Measurements from ENCODE around the gene PAX5.

Gene PAX5

DNA sequence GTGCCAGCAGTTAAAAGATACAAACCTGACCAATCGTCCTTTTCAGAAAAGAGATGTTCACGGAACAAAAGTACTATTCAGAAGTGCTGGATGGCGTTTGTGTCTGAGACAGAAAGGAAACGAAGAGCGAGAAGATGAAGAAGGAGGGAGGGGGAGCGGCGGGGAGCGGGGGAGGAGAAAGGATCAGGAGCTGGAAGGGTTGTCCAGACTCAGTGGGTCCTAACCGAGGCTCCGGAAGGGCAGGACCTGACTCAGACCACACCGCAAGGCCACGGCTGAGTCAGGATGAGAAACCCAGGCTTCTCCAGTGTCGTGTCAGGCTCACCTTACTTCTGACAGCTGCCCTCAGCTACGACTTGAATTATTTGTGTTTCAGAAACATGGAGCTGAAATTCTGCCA, 46.2 kb downstream of the PAX5 start:
- DNase-seq (ENCODE audit: low spot score) = no peak

DNA sequence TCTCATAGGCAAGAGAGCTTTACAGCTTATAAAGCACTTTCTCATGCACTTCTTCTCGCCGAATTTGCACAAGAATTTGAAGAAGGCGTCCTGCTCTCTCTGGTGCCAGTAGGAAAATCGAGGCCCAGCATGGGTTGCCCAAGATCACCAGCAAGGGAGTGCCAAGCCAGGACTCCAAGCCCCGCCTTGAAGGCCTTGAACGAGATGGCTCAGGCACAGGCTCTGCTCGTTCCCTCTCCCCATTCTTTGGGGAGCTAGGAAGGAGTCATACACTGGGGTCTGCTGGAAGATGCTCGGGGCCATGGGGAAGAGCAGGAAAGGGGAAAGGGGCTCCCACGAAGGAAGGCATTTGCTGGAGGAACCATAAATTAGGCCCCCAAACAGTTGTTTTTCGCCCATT, 46.7 kb downstream of the PAX5 start:
- no peak for DNase-seq (ENCODE audit: low spot score)

DNA sequence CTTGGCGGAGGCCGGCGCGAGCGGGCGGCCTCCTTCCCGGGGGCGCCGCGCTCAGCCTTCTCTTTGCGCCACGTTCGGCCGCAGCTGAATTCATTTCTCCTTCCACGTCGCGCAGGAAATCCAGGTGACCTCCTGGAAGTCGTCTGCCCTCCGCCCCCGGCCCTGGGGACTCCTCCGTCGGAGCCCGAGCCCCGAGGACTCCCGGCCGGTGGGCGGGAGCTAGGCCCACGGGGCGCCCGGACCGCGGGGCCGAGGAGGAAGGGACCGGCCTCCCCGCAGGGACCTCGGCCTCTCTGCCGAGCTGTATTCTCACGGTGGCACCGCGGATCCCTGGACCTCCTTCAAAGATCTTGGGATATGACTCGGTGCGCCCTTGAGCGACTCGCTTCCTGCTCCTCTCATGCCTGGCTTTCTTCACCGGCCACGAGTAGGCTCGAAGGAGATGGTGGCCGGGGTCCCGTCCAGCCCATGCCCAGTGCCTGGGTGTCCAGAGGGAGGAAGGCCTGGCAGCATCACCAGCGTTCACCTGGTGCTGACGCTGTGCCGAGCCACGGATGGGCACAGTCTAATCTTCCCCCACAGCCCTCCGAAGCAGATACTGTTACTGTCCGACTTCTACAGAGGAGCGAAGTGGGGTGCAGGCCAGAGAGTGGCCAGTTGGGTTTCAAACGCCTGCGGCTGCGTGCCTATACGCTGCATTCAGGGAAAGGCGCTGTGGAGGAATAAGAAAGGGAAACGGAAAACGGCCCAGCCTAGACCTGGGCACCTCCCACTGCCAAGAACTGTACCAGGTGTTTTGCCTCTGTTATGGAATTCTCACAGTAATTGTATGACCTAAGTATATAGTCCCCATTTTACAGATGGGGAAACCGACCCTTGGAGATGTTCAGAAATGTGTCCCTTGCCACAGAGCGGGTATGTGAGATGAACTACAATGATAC, 47.3 kb downstream of the PAX5 start:
- no peak for DNase-seq (ENCODE audit: low spot score)

DNA sequence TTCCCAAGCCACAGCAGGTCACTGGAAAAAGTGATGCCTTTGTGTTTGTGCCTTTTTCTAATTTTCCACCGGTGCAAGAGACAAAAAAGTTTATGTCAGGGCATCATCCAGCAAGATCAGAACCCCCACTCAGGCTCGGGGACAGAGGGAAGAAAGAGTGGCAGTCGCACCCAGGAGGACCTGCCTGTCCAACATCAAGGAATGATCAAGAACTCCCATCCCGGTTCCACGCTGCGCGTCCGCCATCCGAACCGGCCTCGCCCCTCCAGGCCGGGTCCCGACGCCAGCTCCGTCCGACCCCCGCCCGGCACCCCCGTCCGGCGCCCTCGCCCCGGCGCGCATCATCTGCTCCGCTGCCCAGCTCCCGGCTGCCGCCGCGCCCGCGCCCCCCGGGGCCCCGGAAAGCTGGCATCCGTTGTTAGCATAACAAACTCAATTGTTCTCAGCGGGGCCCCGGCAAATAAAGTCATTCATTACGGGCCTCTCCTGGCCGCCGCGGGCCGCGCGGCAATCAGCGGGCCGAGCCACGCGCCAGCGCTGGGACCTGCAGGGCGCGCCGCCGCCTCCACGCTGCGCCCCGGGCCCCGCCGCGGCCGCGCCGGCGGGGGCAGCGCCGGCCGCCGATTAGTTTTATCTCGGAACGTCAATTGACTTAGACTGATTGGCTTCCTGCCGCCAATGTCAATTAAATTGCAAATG, 48.1 kb downstream of the PAX5 start:
- no peak for DNase-seq (ENCODE audit: low spot score)

DNA sequence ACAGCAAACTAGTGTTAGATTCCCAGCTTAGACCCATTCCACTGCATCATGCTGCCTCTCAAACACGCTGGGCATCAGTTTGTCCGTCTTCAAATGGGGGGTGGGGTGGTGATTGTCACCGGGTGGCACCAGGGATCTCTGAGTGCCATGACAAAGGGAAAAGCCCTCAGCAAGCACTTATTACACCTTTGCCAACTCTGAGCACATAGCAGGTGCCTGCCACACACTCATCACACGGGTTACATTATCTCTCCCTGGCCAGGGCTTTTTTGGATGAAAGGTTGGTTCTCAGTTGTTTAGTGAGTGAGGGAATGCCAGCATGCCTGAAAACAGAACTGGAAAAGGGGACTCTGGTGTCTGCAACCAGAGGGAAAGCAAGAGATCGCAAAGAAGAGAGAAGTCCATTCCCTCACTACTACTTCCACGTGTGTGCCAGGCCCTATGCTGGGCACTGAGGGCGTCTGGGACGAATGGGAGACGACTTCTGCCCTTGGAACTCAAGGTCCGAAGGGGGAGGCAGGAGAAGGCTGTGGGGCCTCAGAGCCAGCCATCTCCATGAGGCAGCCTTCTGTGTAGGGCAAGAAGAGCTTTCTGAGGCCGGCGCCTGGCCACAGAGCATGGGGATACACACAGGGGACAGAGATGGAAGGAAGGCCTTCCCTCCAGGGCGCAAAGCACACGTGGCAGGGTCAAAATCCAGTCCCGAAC, 48.9 kb downstream of the PAX5 start:
- DNase-seq (ENCODE audit: low spot score) = no peak

DNA sequence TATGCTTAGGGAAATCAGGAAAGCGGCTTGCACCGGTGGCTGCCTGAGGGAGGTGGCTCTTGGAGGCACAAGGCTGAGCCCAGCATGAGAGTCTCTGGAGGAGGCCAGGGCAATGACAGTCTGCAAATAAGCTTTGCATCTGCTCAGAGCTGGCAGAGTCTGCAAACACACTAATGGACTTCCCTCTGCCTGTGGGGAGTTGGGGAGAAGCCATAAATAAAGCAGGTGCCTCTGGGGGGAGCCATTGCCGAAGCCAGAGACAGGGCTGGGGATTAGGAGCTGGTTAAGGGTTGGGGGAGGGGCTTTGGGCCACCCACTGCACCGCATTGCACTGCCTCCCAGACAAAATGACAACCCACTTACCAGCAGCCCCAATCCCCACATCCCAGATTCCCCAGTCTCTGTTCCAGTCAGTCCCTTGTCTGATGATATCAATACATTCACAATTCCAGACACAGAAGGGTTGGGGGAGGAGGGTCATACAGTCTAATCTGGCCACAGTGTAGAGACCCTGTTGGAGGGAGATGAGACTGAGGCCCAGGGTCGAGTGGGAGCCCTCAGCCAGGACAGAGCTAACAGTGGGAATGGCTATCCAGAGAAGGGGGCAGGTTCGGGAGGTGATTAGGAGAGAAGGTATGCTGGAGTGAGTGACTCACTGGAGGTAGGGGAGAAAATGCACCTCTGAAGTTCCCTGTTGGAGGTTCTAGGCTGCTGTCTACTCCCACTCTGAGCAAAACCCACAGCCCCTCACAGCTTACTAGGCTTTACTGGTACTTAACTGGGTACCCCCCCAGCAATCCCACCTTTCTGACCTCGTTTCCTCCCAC, 53.7 kb downstream of the PAX5 start:
- no peak for DNase-seq (ENCODE audit: low spot score)

DNA sequence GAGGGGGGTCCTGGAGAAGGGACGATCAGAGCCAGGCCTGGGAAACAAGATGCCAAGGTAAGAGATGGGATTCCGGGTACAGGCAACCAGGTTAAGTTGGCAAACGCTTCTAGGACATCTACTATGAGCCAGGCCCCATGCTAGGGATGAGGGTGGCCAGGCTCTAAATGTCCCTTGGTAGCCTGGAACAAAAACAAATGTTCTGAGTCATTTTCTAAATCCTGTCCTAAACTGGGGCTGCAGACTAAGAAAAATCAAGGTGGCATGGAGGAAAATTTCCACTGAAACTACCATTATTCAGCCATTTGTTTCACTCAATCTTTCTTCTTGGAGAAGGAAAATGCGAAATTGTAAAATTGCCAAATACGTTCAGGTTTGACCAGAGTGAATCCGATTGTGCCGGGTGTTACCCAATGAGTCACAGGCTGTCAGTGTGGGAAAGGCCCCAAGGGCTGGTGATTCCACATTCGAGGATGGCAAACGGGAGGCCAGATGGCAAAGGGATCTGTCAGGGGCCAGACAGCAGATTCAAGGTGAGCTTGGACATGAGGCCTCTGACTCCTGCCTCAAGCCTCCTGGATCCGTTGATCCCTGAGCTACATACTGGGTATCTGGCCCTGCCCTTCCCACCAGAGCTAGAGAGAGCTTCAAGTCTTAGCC, 57.6 kb downstream of the PAX5 start:
- DNase-seq (ENCODE audit: low spot score) = no peak

DNA sequence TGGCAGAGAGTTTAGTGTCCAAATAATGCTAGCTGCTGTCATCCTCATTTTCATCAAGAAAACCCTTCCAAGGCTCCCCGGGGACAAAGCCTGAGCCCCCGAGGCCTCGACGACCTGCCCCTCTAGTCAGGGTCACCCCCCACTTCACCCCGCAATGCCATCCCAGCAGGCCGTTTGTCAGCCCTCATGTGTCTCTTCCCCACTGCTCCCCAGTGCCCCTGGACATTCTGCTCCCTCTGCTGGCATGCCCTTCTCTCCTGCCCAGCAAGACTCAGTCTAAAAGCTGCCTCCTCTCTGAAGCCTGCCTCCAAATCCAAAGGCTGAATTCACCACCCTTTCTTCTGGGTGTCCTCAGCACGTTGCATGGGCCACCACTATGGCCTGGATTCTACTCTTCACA, 59.3 kb downstream of the PAX5 start:
- DNase-seq (ENCODE audit: low spot score) = no peak

DNA sequence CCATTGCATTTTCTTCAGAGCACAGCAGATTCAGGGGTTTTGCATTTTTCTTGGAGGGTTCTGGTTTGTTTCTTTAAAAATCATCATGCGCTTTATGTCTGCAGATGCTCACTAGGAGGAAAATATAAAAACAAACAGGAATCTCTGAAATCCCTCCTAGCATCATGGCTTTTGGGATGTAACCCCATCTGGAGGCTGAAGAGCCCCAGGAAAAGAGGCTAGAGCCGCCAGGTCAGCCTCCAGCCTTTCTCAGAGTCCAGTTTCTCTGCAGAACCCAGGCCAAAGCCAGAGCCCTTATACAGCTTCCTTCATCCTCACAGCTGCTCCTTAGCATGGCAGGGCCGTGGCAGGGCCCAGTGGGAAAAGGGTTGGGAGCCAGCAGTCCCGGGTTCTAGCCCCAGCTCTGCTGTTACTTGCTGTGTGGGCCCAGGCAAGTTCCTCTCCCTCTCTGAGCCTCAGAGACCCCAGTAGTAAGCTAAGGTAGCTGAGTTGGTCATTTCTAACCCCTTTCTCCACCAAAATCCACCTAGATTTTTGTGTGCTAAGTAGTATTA, 62.1 kb downstream of the PAX5 start:
- no peak for DNase-seq (ENCODE audit: low spot score)

DNA sequence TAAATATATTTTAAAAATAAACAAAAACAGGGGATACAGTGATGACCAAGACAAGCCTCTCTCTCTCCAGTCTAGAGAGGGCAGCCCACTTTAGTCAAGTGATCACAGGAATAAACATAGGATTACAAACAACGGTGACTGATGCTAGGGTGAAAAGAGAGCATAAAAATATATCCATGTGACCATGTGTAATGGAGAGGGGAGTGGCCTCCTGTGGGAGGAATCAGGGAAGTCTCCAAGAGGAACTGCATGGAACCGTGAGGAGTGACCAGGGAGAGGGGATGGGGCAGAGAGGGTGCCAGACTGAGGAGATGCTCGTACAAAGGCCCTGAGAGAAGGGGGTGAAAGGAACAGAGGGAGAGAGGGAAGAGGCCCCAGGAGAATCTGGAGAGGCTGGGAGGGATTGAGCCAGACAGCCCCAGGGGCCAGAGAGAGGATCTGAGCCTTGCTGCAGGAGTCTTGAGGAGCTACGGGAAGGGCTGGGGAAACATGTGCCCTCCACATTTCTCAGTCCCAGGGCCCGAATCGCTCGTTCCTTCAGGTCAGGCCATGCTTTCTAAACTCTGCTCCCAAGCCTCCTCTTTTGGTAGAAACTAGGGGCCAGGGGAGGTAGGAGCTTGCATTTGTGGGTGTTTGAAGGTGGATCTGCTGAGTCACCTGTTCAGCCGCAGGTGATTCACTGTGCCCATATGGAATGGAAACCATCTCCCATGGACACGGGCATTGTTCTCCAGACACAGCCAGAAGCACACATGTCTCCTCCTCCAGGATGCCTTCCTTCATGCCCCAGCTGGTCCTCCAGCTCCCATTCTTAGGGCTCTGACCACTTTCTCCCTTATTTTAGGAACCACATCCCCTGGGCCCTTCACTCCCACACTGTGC, 63.8 kb downstream of the PAX5 start:
- no peak for DNase-seq (ENCODE audit: low spot score)

DNA sequence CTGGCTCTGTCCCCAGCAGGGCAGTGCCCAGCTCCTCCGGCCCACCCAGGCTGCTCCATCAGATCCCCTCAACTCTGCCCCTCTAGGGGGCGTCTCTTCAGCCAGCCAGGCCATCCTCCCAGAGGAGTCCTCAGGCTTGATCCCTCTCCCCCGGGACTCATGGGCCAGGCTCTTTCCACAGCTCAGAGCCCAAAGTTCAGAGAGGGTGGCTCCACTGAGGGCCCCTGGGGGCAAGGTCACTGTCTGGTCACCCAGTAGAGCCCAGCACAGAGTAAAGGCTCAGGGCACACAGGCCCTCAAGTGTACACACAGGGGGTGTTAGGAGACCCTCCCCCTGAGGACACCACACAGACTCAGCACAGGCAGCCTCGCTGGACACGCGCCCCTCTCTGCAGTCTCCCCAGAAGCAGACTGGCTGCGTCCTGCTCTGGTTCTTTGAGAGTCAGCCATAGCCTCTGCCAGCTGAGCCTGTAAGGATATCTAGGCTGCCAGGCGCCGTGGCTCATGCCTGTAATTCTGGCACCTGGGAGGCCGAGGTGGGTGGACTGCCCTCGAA, 64.8 kb downstream of the PAX5 start:
- DNase-seq (ENCODE audit: low spot score) = no peak

DNA sequence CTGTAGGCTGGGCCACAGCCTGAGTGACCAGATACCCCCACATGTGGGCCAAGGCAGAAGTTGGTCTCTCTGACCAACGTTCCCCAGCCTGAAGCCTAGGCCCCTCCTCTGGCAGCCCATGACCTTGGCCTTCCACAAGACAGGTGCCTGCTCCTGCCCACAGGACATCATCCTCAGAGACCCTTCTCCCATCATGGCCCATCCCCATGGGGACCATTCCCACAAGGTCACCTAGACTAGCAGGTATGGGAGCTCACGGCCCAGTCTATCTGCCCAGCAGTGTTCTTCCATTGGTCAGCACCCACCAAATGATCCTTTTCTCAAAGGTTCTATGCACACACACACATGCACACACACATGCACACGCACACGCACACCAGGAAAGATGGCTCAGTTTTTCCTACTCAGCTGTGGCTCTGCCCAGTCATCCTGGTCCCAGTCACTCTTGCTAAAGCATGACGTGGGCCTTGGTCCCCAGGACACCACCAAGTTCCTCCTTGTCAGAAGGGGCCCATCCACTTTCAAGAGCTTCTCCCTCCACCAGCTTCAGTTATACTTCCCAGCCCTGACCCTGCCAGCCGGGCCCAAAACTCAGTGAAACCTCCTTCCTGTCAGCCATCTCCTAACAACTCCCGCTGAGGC, 65.4 kb downstream of the PAX5 start:
- DNase-seq (ENCODE audit: low spot score) = no peak

DNA sequence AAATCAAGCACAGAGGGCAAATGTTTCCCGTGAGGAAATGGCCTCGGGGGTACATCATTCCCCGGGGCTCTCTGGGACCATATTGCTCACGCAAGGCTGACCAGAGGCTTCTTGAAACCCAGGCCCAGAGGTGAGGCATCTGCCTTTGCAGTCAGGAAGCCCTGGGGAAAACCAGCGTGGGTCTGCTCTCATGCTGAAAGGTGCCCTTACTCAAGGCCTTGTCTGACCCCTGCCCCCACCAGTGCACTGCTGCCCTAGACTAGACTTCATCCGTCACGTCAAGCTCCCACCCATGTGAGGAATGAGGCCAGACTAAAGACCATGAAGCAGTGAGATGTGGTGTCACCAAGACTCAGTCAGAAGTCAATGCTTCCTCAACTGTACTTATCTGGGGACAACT, 66.1 kb downstream of the PAX5 start:
- no peak for DNase-seq (ENCODE audit: low spot score)

DNA sequence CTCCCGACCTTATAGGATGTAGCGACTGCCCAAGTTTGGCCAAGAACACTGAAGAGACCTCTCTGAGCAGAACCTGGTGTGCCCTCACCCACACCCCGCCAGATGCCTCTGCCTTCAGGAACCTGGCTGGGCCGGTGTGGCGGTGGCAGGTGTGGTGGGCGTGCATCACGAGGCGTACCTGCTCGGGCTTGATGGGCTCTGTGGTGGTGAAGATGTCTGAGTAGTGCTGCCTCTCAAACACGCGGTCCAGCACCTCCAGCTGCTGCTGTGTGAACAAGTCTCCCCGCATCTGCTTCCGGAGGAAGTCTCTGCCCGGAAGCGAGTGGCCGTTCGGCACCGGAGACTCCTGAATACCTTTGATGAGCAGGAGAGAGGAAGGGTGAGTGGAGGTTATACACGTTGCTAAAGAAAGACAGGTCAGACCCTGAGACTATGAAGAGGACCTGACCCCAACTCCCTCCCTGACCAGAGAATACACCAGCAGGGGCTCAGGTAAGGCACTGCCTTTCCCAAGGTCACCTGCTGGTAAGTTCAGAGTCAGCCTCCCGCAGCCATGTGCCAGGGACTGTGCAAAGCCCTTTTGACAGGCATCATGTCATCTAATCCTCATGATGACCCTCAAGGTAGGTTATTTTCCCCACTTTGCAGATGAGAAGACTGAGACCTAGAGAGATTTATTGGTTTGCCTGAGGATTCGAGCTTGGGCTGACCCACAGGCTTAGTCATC, 67.5 kb downstream of the PAX5 start:
- DNase-seq (ENCODE audit: low spot score) = no peak

DNA sequence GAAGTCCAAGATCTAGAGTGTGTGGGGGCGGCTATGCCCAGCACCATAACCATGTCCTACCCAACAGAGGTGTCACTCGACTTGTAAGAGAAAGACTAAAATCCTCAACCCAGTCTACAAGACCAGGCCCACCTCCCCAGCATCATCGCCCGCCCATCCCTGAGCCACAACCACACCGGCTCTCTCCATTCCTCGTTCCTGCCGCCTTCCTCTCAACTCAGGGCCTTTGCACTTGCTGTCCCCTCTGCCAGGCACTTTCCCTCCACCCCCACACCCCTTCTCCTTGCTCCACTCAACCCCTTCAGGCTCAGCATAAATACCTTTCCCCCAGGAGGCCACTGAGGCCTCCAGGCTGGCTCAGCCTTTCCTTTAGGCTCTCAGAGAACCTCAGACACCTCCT, 69.3 kb downstream of the PAX5 start:
- DNase-seq (ENCODE audit: low spot score) = no peak

DNA sequence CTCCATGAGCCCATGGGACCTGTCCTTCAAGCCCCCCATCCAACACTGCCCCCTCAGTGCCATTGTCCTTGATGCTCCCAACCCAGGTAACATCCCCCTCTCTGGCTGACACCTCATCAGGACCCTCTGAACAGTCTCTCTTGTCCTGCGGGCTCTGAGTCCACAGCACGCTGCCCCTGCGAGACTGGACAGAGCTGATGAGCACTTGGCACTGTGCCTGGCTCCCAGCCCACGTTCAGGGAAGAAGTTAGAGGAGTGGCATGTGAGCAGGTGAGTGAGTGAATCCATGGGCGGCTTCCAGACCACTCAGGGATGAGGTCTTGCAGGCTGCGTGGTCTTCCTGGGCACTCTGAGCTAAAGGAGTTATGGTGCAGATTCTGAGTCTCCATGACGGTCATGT, 70.7 kb downstream of the PAX5 start:
- no peak for DNase-seq (ENCODE audit: low spot score)

DNA sequence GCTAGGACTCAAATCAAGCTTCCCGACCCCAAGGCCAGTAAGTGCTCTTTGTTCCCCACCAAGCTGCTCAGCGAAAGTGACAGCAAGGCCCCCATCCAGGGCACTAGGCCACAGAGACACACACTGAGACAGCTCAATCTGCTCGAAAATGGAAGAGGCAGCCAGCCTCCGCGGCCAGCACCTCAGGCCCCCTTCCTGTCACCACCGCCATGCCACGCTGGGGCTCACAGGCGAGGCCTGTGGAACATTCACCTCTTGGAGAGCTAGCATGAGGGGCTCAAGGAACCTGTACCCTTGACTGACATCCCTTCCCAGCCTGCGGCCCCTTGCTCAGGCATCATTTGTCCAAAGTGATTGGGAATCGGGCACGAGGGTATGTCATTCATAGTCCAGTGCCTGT, 71.4 kb downstream of the PAX5 start:
- DNase-seq (ENCODE audit: low spot score) = no peak

DNA sequence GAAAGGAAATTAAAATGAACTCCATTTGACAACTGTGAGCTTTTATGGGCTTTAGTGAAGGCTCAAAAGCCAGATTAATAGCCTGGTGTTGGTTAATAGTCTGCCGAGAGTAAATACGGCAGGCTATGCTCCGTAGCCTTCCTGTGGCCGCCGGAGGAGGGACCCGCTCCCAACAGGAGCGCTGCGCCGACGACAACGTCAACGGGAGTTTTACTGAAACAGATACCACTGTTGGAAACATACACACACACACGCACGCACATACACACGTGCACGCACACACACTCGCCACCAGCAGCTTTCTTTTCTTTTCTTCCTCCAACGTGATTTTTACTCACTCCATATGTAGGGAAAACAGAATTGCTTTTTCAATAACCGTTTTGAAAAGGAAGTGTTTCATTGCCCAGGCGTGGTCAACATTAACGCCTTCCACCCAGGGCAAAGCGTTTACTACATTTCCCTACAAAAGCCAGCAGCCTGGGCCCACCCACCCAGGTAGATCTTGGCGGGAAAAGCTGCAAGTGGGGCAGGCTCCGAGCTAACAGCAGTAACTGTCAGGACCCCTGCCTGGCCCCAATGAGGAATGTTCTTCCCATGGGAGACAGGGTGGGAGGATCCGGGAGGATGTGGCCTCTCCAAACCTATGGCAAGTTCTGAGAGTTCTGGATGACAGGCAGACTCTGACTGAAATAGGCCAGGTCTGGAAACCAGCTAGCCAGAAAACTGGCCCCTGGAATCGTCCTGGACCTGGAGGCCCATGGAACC, 72.3 kb downstream of the PAX5 start:
- DNase-seq (ENCODE audit: low spot score) = no peak
